Stomach (tissue), 9 donors: ENCODE data around the gene GRB7. TPM values are rescaled to one million over a fixed set of nuclear protein-coding genes. Genes with fewer than 3 reads are reported as not detected.

Source experiments
- DNase-seq, 2 donors: peaks; one replicate each; pipeline versions ENCODE4 v3.0.0 to v3.0.0-alpha.2; 2013 to 2019
- H3K27ac ChIP-seq, 5 donors: fragments of 200-600 bp in 4 of 5; sonication (generic) in 4 of 5; one replicate each; pipeline ENCODE4 v1.5.1; 2013 to 2019; ENCODE audit warnings: mild to moderate bottlenecking in 1 of 5, moderate library complexity in 1 of 5
- H3K27me3 ChIP-seq, 3 donors: fragments of 200-600 bp; sonication (generic); one replicate each; pipeline ENCODE4 v1.5.1; 2017 to 2019; ENCODE audit warnings: mixed run types in 1 of 3
- H3K36me3 ChIP-seq, 4 donors: fragments of 200-600 bp; sonication (generic); 1 replicate in 3 of 4; 2 replicates in 1 of 4; pipeline ENCODE4 v1.5.1; 2016 to 2019
- H3K4me1 ChIP-seq, 4 donors: fragments of 200-600 bp; sonication (generic); one replicate each; pipeline ENCODE4 v1.5.1; 2016 to 2019
- H3K4me3 ChIP-seq, 4 donors: fragments of 200-600 bp; sonication (generic) in 3 of 4; one replicate each; pipeline ENCODE4 v1.5.1; 2016 to 2019; ENCODE audit warnings: mild to moderate bottlenecking in 1 of 4
- H3K9me3 ChIP-seq, 4 donors: fragments of 200-600 bp; sonication (generic); one replicate each; pipeline ENCODE4 v1.5.1; 2016 to 2019
- CTCF ChIP-seq, 7 experiments: fragments of 450-650 bp in 4 of 7; fragments of 200-600 bp in 3 of 7; sonication (generic) in 3 of 7; IDR thresholded peaks; one replicate each; pipeline ENCODE4 v1.5.1; 2016 to 2019; ENCODE audit warnings: antibody characterized with exemption in 7 of 7, control low read depth in 2 of 7, mild to moderate bottlenecking in 1 of 7
- EP300 ChIP-seq: sonication (generic); formaldehyde crosslinking; IDR thresholded peaks from one replicate; pipeline ENCODE4 v1.6.1; 2017; ENCODE audit warnings: antibody characterized with exemption
- POLR2A ChIP-seq, 4 donors: fragments of 450-650 bp; IDR thresholded peaks; one replicate each; pipeline ENCODE4 v1.6.1; 2016; ENCODE audit warnings: antibody characterized with exemption in 4 of 4, control low read depth in 2 of 4, mild to moderate bottlenecking in 1 of 4, moderate library complexity in 1 of 4
- POLR2AphosphoS5 ChIP-seq, 3 donors: sonication (generic); formaldehyde crosslinking; IDR thresholded peaks; one replicate each; pipeline ENCODE4 v1.6.1; 2016; ENCODE audit warnings: antibody characterized with exemption in 3 of 3
- WGBS, 5 donors: extraction: QIAGEN DNeasy Blood & Tissue Kit in 3 of 5; methylation state at CpG; one replicate each; pipeline versions ENCODE4 v1.1.5 to v1.1.7; 2013 to 2018; 5-methylcytosine and 5-hydroxymethylcytosine counted together
- intact Hi-C: fragments of 100-400 bp; cut with DNase I; formaldehyde crosslinking; loops from one replicate; pipeline ENCODE4 v1.15.1; 2023; ENCODE audit warnings: low total_unique reads
- polyA plus RNA-seq, 3 donors: library from polyadenylated mRNA; stranded (reverse); fragments of 200-250 nt; gene quantifications; one replicate each; pipeline ENCODE4 v1.2.3, GENCODE V29; 2013
- total RNA-seq, 5 donors: library from RNA; depleted of rRNA; stranded (reverse); fragments of >200 nt; gene quantifications; one replicate each; pipeline versions ENCODE4 v1.1.0 to v1.2.3, GENCODE V29; 2014 to 2016
- donor health status: healthy with polysubstance abuse.
- donor health status: Bipolar disorder and iron deficiency.
- donor health status: healthy.

Gene GRB7
- total and polyA plus RNA-seq, 8 donors: 2.3 to 43.9 (median 23.0) TPM

GRCh38 chr17:39791111-39791992 lies 53.6 kb downstream of the GRB7 start:
- H3K27me3 ChIP-seq: peaks cover 0 to 12% (median 0%) of the 10 kb centered on the region in 3 donors
- intact Hi-C loops: no loop called here
- H3K36me3 ChIP-seq: no peaks in the 10 kb centered on the region
- no peak overlapping the region for H3K4me3 ChIP-seq
- WGBS, 5 donors: 54 to 78% (median 68%) methylated on average over 6 of the region's 6 CpGs
- H3K4me1 ChIP-seq: no peaks in the 10 kb centered on the region
- no peak overlapping the region for H3K27ac ChIP-seq
- no peak for DNase-seq
- H3K9me3 ChIP-seq: no peaks in the 10 kb centered on the region
- TF ChIP-seq CTCF (IDR thresholded peaks at IDR 0.05) (no peak), POLR2AphosphoS5 (IDR thresholded peaks at IDR 0.05) (no peak), POLR2A (IDR thresholded peaks at IDR 0.05) (no peak), EP300 (no peak)

GRCh38 chr17:39792526-39793221 lies 54.9 kb downstream of the GRB7 start:
- Histone ChIP-seq H3K4me1 (no peaks in the 10 kb centered on the region), H3K4me3 (no peak overlapping the region), H3K36me3 (no peaks in the 10 kb centered on the region), H3K9me3 (no peaks in the 10 kb centered on the region), H3K27me3 (peaks cover 0 to 12% (median 0%) of the 10 kb centered on the region in 3 donors), H3K27ac (no peak overlapping the region)
- WGBS, 5 donors: 77 to 86% (median 81%) methylated on average over 10 of the region's 10 CpGs
- DNase-seq: no peak
- intact Hi-C loops: no loop called here
- no peak for TF ChIP-seq POLR2A (IDR thresholded peaks at IDR 0.05)
- no peak for TF ChIP-seq POLR2AphosphoS5 (IDR thresholded peaks at IDR 0.05)
- no peak for TF ChIP-seq EP300
- no peak for TF ChIP-seq CTCF (IDR thresholded peaks at IDR 0.05)

- H3K27me3 ChIP-seq: peaks cover 0 to 12% (median 0%) of the 10 kb centered on the region in 3 donors
- peak overlapping the region in 1 of 5 donors; percentile 15 for H3K27ac ChIP-seq
- no peak for DNase-seq
- TF ChIP-seq CTCF (IDR thresholded peaks at IDR 0.05): no peak
- TF ChIP-seq POLR2A (IDR thresholded peaks at IDR 0.05): no peak
- TF ChIP-seq EP300: no peak
- TF ChIP-seq POLR2AphosphoS5 (IDR thresholded peaks at IDR 0.05): no peak
- 37 to 50% (median 46%) methylated on average over 3 of the region's 3 CpGs for WGBS, 5 donors
- H3K9me3 ChIP-seq: no peaks in the 10 kb centered on the region
- intact Hi-C loops: no loop called here
- H3K4me3 ChIP-seq: no peak overlapping the region
- H3K36me3 ChIP-seq: no peaks in the 10 kb centered on the region
- H3K4me1 ChIP-seq: no peaks in the 10 kb centered on the region
Measured at GRCh38 chr17:39793301-39793872, 55.6 kb downstream of the GRB7 start.

- H3K27ac ChIP-seq: no peak overlapping the region
- intact Hi-C loops: no loop called here
Measured at GRCh38 chr17:39794249-39794970, 56.7 kb downstream of the GRB7 start.

More at GRCh38 chr17:39794249-39794970, 56.7 kb downstream of the GRB7 start:
- no peaks in the 10 kb centered on the region for H3K36me3 ChIP-seq
- no peaks in the 10 kb centered on the region for H3K4me1 ChIP-seq
- H3K9me3 ChIP-seq: no peaks in the 10 kb centered on the region
- no peak overlapping the region for H3K4me3 ChIP-seq
- TF ChIP-seq POLR2AphosphoS5 (IDR thresholded peaks at IDR 0.05) (no peak), CTCF (IDR thresholded peaks at IDR 0.05) (no peak), POLR2A (IDR thresholded peaks at IDR 0.05) (no peak), EP300 (no peak)
- WGBS, 5 donors: 79 to 94% (median 82%) methylated on average over 2 of the region's 2 CpGs
- peak; percentile 37 to 38 for DNase-seq
- H3K27me3 ChIP-seq: peaks cover 0 to 8% (median 0%) of the 10 kb centered on the region in 3 donors
